Stimulated activated CD8-positive, alpha-beta memory T cell treated with anti-CD3 and anti-CD28 coated beads, Interleukin-7, amount 100 ng/mL, for 24 hours (primary cell): ENCODE data around the gene AGBL3.
A peak's percentile ranks its signal among the peaks of the same experiment; 100 is the strongest.

ENCODE experiments used
- DNase-seq: peaks from one replicate; pipeline ENCODE4 v3.0.0-alpha.2; 2020; ENCODE audit warnings: low read depth

The AGBL3 gene

GRCh38 chr7:134986363-134987251 is at the start of gene AGBL3:
Gene AGBL3, plus strand, starts transcription at chr7:134986508. Its CDS starts 1,426 bp downstream, at chr7:134987934.
- peak; percentile 74 for DNase-seq

GRCh38 chr7:134936893-134937510 is 49.3 kb upstream of the AGBL3 start:
- DNase-seq, result no peak

GRCh38 chr7:134938141-134938540 is 48.2 kb upstream of the AGBL3 start:
- no peak for DNase-seq

- DNase-seq, result no peak
Observed at GRCh38 chr7:134939136-134939535, 47.2 kb upstream of the AGBL3 start.

DNA sequence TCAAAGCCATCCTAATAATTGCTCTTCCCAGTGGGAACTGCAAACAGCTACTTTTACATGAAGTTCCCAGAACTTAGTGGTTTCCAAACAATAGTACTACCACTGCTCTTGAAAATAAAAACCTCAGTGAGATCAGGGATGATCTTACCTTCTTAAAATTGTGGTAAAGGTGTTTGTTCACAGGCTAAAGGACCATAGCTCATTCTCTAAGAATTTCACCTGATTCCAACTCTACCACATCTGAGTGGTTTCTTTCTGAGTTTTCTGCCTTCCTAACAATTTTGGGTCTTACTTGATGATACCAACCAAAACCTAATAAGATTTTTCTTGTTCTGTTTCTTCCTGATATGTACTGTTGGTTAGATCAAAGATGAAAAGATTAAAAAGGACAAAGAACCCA is 45.6 kb upstream of the AGBL3 start:
- DNase-seq, result no peak

DNA sequence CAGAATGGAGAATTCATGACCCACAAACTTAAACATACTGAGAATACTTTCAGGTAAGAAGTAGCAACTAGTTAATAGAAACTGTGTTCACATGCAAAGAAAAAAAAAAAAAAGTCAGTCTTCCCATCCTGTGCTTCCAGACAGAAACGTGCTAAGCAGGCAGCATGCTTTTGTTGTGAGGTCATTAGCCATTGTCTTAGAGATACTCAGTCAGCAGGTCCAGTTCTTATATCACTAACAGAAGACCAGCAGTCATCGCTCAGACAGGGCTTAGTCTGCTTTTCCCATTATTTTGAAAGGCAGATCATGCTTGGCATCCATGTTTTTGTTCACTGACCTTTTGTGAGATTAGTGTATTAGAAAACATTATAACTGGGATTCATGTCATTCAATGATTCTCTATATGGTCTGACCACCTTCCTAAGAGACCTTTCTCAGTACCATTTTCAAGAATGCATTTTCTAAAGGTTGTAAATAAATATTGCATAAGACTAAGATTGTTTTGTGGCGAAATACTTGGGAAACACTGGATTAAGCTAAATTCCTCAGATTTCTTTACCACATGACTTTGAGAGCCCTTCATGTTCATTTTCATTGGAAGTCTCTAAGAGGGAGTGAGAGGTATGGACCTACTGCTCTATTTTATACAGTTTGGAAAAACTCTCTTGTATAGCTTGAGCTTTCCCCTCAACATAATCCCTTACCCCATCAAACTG is 45.0 kb upstream of the AGBL3 start:
- DNase-seq, result no peak

DNA sequence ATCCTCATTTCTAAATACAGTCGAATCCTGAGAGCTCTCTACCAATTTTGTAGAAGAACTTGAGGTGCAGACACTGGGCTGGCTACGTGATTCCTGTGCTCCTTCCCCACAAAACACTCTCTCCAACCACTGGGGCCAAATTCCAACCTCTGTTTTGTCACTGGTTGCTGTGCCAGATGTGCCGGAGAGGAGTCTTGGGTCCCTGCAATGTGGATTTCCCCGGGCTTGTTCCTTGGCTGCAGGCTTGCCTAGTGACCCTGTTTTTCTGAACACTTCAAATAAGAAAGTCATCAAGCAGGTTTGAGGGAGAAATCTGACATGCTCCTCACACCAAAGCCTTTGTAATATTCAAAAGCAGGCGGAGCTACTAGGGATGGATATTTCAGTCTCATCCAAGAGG is 44.4 kb upstream of the AGBL3 start:
- no peak for DNase-seq

DNA sequence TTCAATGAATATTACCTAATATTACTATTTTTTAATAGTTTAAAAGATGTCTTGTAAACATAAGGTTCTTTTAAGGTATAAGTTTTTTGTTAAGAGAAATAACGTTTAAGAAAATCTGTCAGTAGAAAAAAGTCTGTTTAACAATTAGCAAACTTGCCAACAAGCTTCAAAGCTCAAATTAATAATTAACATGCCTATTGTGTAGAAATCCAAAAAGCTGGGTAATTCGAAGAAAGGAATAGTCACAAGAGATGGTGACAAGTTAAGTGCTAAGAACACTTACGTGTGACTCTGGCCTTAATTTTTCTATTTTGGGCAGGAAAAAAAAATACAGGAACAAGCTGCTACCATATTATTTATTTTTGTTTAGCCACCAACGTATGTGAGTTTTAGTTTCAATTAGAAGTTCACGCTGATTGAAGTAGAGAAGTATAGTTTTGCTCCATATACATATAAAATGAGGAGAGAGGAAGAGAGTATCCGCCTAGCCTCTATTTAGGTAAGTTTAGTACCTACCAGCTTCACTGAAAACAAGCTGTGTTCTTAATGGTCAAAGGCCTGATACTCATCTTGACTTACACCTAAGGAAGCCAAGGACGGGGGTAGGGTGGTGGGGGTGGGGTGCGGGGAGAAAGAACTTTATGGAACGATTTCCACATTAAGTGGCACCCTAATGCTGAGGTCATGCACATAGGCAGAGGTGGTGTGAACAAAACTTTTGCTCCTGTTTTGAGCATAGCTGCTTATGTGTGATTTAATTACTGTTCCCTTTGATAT is 43.4 kb upstream of the AGBL3 start:
- no peak for DNase-seq

DNA sequence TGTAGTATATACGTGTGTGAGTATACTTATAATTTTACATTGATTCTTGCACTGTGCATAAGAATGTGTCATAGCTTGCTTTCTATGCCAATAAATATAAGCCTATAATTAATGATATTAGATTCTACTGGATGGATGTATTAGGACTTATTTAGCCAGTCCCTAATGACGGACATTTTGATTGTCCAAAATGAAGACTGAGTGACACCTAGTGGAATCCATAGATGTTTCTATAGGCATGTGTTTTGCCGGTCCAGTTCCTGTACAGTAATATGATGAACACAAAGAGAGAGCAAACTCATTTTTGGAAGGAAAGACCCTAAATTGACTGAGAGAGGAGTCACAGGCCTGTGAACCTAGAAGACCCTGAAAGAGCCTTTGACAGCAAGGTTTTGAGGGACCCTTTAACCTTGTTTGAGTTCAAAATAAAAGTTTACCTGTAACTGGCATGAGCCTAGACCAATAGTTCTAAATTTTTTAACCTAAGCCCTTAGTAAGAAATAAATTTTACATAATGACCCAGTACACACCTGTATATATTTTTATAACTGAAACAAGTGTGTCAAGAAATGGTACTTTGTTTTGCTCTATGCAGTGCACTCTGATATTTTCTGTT is 42.4 kb upstream of the AGBL3 start:
- no peak for DNase-seq

GRCh38 chr7:134945691-134946090 is 40.6 kb upstream of the AGBL3 start:
- DNase-seq, result no peak

GRCh38 chr7:134946260-134946659 is 40.0 kb upstream of the AGBL3 start:
- DNase-seq, result no peak

DNA sequence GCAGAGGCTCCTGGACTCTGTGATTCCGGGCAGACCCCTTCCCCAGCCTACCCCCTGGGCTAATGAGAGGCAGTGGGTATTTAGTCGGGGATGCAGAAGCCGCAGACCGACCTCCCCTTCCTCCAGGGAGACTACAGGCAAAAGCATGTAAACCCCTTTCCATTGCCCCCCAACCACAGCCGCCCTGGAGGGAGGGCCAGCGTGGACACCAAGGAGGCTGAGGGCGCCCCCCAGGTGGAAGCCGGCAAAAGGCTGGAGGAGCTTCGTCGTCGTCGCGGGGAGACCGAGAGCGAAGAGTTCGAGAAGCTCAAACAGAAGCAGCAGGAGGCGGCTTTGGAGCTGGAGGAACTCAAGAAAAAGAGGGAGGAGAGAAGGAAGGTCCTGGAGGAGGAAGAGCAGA is 39.0 kb upstream of the AGBL3 start:
- DNase-seq, result no peak

DNA sequence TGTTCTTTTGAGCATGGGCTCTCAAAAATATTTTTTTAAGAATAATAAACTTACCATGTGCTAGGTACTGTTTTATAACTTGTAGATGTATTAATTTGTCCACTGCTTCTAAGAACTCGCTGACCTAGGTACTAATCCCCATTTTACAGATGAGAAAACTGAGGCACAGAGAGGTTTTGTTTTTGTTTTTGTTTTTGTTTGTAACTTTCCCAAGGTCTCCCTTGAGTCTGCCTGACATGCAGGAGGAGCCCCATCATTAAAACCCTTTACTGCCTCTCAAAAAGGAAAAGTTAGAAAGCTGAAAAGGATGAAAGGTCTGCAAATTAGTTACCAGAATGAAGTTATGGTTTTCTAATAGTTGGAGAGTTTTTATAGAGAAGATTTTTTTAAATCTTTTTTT is 38.5 kb upstream of the AGBL3 start:
- DNase-seq, result no peak

DNA sequence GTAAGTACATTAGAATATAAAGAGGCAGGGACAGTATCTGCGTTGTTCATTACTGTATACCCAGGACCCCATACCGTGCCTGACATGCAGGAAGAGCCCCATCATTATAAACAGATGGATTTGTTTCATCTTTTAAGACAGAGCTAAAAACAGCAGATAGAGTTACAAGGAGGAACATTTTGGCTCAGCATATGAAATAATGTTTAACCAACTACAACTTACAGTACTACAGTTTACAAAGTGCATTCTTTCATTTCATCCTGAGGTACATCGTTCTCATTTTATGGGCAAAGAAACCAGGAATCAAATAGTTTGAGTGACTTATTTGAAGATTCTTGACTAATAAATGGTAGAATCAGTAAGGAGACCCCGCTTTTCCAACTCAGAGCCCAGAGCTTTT is 38.1 kb upstream of the AGBL3 start:
- no peak for DNase-seq

DNA sequence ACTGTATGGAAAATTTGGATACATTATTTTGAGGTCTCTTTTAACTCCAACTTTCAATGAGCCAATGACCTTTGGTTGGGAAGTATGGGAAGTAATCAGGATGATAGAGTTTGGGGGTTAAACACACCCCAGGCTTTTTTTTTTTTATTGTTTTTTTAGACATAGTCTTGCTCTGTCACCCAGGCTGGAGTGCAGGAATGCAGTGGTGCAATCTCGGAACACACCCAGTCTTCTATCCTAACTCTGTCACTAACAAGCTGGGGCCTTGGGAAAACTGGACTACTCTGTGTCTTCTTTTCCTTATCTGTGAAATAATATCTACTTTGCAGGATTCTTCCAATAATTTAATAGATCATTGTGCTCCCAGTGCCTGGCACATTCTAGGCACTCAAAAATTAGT is 37.6 kb upstream of the AGBL3 start:
- DNase-seq, result no peak

GRCh38 chr7:134949171-134949570 is 37.1 kb upstream of the AGBL3 start:
- no peak for DNase-seq

DNA sequence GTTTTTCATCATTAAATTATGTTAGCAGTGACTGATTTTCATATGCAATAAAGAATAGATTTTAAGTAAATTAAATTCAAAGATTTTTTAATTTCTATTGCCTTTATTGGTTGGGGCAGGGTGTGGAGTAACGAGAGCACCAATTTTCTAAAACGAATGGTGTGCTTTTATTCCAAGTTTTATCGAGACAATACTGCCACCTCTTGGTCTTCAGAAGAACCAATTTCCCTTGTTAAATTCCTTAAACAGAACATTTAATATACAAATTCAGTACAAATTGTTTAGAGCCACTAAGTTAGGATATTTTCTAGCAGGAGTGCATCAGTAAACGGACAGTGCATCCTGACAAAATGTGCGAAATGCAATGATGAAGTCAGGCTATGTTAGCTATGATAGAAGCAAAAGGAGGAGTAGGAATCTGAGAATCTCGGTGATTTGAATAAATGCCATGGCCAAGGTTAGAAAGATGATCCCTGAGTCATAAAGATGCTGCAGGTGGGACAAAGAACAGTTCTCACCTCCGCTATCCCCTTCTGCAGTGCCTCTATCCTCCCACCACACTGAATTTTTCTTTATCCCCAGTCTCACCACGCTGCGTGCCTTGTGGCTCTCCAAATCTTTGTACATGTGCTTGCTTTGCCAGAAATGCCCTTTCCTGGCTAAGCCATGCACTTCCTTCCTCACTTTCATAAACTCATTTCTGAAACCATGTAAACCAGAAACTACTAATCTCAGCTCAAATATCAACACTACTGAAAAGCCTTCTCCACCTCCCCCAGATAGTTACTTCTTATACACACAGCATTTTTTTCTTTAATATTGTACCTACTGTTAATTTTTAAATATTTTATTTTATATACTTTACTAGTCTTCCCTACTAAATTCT is 31.9 kb upstream of the AGBL3 start:
- DNase-seq, result no peak

- no peak for DNase-seq
Observed at GRCh38 chr7:134957005-134957404, 29.3 kb upstream of the AGBL3 start.

DNA sequence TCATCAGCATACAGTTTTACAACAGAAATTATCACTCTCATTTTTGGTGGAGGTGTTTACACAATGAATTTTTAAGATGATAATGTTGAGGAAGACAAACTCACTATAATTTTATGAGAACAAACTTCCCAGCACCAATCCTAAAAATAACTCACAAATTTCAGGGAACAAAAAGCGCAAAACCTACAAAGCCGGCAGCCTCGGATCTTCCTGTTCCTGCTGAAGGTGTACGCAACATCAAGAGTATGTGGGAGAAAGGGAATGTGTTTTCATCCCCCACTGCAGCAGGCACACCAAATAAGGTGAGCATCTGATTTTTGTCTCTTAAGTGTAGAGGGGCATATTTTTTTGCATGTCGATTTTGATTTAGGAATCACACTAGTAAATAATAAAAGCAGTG is 26.5 kb upstream of the AGBL3 start:
- DNase-seq, result no peak

DNA sequence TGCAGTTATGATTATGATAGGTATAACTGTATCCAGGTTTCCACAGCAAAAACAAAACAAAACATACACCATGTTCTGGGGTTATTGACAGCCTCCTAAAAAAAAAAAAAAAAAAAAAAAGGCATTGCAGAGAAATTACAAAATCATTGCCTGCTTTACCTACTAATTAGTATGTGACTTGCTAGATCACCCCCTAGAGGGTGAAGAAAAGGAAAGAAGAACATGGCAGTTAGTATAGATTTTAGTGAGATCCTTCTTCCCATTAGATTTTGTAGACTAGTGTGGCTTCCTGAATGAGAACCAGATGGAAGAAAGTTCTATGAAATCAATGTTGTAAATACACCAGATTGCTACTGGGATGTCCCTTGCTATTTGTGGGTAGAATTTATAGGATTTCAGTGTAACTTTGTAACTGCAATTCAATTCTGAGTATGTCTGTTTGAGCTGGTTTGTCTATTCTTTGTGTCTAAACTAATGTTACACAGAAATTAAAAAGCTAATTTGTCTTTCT is 24.0 kb upstream of the AGBL3 start:
- DNase-seq, result no peak

- no peak for DNase-seq
Observed at GRCh38 chr7:134963036-134963435, 23.3 kb upstream of the AGBL3 start.
